HCT116 (cell line): ENCODE measurements around the gene C3orf52.

Experiments
- POLR2A ChIP-seq: IDR thresholded peaks from 2 replicates; pipeline ENCODE4 v1.7.0; 2011; ENCODE audit warnings: borderline replicate concordance; ENCODE audit not compliant: insufficient read depth, insufficient read length; ENCODE audit errors: extremely low read depth
- POLR2AphosphoS5 ChIP-seq: IDR thresholded peaks from 2 replicates; pipeline ENCODE4 v1.6.1; 2011; ENCODE audit warnings: mild to moderate bottlenecking, low read depth, low read length, moderate library complexity
- SIN3A ChIP-seq: IDR thresholded peaks from 2 replicates; pipeline ENCODE4 v1.6.1; 2012; ENCODE audit warnings: low read depth
- TF ChIP-seq, protein P1 (sequence below), 3 experiments: fragments of 200-600 bp in 1 of 3; sonication (generic) in 1 of 3; IDR thresholded peaks in 2 of 3; conservative IDR thresholded peaks in 1 of 3; 2 replicates each; pipeline ENCODE4 v1.5.1; 2012 to 2017; ENCODE audit warnings: low read depth in 2 of 3, low read length in 2 of 3, antibody characterized with exemption in 1 of 3, borderline replicate concordance in 1 of 3, control low read depth in 1 of 3, mild to moderate bottlenecking in 1 of 3, mixed read lengths in 1 of 3, mixed run types in 1 of 3, moderate library complexity in 1 of 3; ENCODE audit not compliant: insufficient read depth in 1 of 3

DNA sequence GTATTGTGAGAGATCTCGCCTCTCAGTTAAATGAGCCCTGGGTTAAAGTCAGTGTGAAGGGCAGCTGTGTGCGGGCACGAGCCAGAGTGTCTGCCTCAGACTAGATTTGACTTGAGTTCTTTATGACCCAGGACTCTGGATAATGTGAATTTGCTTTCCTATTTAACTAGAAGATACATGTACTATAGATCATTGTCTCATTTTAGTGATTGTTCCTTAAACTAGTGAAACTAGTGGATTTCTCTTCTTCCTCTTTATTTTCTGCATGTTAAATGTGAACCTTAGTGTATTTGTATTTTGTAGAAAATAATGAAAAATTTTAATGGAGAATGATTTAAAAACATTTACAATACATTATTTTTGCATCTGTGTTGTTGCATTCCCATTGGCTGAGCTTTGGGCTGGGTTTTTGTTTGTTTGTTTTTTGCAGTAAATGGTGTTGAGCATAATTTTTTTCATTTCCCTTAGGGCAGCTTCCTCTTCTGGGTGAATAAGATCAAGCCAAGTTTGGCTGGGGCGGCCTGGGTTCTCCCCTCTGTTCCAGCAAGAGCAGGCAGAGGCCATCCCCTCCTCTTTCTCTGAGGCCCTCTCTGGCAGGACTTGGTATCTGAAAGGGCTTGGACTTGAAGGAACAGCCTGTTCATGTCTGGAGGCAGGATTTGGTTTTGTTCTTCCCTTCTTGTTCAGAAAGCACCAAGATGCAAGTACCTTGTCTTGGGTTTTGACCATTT is 31.8 kb downstream of the C3orf52 start:
- TF ChIP-seq, protein P1, sequence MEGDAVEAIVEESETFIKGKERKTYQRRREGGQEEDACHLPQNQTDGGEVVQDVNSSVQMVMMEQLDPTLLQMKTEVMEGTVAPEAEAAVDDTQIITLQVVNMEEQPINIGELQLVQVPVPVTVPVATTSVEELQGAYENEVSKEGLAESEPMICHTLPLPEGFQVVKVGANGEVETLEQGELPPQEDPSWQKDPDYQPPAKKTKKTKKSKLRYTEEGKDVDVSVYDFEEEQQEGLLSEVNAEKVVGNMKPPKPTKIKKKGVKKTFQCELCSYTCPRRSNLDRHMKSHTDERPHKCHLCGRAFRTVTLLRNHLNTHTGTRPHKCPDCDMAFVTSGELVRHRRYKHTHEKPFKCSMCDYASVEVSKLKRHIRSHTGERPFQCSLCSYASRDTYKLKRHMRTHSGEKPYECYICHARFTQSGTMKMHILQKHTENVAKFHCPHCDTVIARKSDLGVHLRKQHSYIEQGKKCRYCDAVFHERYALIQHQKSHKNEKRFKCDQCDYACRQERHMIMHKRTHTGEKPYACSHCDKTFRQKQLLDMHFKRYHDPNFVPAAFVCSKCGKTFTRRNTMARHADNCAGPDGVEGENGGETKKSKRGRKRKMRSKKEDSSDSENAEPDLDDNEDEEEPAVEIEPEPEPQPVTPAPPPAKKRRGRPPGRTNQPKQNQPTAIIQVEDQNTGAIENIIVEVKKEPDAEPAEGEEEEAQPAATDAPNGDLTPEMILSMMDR (IDR thresholded peaks at IDR 0.05 in 2 of 3, conservative IDR thresholded peaks at IDR 0.05 in 1 of 3; ENCODE audit: borderline replicate concordance in 1 of 3, insufficient read depth in 1 of 3, low read depth in 2 of 3, low read length in 2 of 3) = peak in 2 of 3 experiments; percentile 6 to 22; a peak in 1 of 6 replicates
- TF ChIP-seq POLR2A (no peak), SIN3A (no peak), POLR2AphosphoS5 (no peak)
